H1 (cell line): Measurements from ENCODE around the gene TOM1. TPM values are rescaled to one million over a fixed set of nuclear protein-coding genes. Genes with fewer than 3 reads are reported as not detected.

Experiments used
- CTCF ChIA-PET: fragments of 300-600 bp; sonication (Branson Sonifier 250); formaldehyde crosslinking; loops from one replicate; lab custom pipeline; 2021; ENCODE audit not compliant: partially characterized antibody; lab: Charles Lee
- POLR2A ChIA-PET: fragments of 300-600 bp; sonication (Branson Sonifier 250); formaldehyde crosslinking; loops from one replicate; lab custom pipeline; 2021; ENCODE audit warnings: inconsistent platforms; ENCODE audit not compliant: partially characterized antibody; lab: Charles Lee
- DNase-seq, 2 experiments: peaks; one replicate each; pipeline versions ENCODE4 v3.0.0 to v3.0.0-alpha.2; 2010 to 2022; ENCODE audit warnings: low spot score in 2 of 2, low read depth in 1 of 2, mixed read lengths in 1 of 2
- FAIRE-seq: peaks from 2 replicates; lab custom pipeline; 2011; peaks lifted over from hg19 to GRCh38; lab: Jason Lieb, UNC
- H2AFZ ChIP-seq: 2 replicates; pipeline ENCODE4 v1.8.1; 2012; ENCODE audit warnings: low read length, inconsistent platforms
- H2AK5ac ChIP-seq: 2 replicates; pipeline ENCODE4 v1.6.1; 2013; ENCODE audit warnings: low read depth, low read length
- H2BK120ac ChIP-seq: replicated peaks from 2 replicates; pipeline ENCODE3; 2013; ENCODE audit warnings: low read depth, low read length, inconsistent platforms
- H2BK12ac ChIP-seq: 2 replicates; pipeline ENCODE4 v1.6.1; 2013; ENCODE audit warnings: low read depth, low read length
- H2BK15ac ChIP-seq: 2 replicates; pipeline ENCODE4 v1.6.1; 2013; ENCODE audit warnings: low read length
- H2BK20ac ChIP-seq: 2 replicates; pipeline ENCODE4 v1.6.1; 2013; ENCODE audit warnings: low read length
- H2BK5ac ChIP-seq: 2 replicates; pipeline ENCODE4 v1.6.1; 2013; ENCODE audit warnings: low read depth, low read length
- H3K14ac ChIP-seq: 2 replicates; pipeline ENCODE4 v1.6.1; 2013; ENCODE audit warnings: inconsistent platforms; ENCODE audit not compliant: insufficient read length
- H3K18ac ChIP-seq: 2 replicates; pipeline ENCODE4 v1.6.1; 2013; ENCODE audit warnings: low read length; ENCODE audit errors: extremely low read depth
- H3K23ac ChIP-seq: 2 replicates; pipeline ENCODE4 v1.6.1; 2013; ENCODE audit warnings: inconsistent platforms; ENCODE audit not compliant: insufficient read length
- H3K23me2 ChIP-seq: 2 replicates; pipeline ENCODE4 v1.6.1; 2013; ENCODE audit warnings: low read depth, low read length
- H3K27ac ChIP-seq: 2 replicates; pipeline ENCODE4 v1.6.1; 2011; ENCODE audit warnings: low read depth, low read length, inconsistent platforms
- H3K27me3 ChIP-seq, 4 experiments: replicated peaks in 1 of 4; 1 replicate in 1 of 4; 2 replicates in 3 of 4; pipeline versions ENCODE4 v1.6.1 to v1.8.1; 2011 to 2013; ENCODE audit warnings: low read length in 3 of 4, mild to moderate bottlenecking in 3 of 4, inconsistent platforms in 2 of 4, mixed read lengths in 2 of 4, moderate library complexity in 1 of 4; ENCODE audit not compliant: control insufficient read depth in 3 of 4, insufficient read depth in 3 of 4; ENCODE audit errors: extremely low read depth in 1 of 4
- H3K36me3 ChIP-seq, 4 experiments: 2 replicates each; pipeline versions ENCODE4 v1.6.1 to v1.8.1; 2011 to 2013; ENCODE audit warnings: mild to moderate bottlenecking in 4 of 4, low read length in 3 of 4, moderate library complexity in 2 of 4, control low read depth in 1 of 4, inconsistent platforms in 1 of 4; ENCODE audit not compliant: insufficient read depth in 4 of 4, control insufficient read depth in 2 of 4
- H3K4ac ChIP-seq: replicated peaks from 2 replicates; pipeline ENCODE3; 2013; ENCODE audit warnings: low read length, low read depth, mixed read lengths, inconsistent platforms; ENCODE audit not compliant: insufficient read length
- H3K4me1 ChIP-seq, 4 experiments: replicated peaks in 1 of 4; 1 replicate in 1 of 4; 2 replicates in 3 of 4; pipeline versions ENCODE4 v1.6.1 to v1.8.1; 2011 to 2013; ENCODE audit warnings: low read length in 3 of 4, inconsistent platforms in 2 of 4, mixed read lengths in 1 of 4; ENCODE audit not compliant: insufficient read depth in 4 of 4, control insufficient read depth in 3 of 4
- H3K4me2 ChIP-seq, 2 experiments: 2 replicates each; pipeline versions ENCODE4 v1.6.1 to v1.8.1; 2011 to 2013; ENCODE audit warnings: low read depth in 2 of 2, low read length in 2 of 2, control low read depth in 1 of 2, inconsistent platforms in 1 of 2, mild to moderate bottlenecking in 1 of 2; ENCODE audit not compliant: insufficient read depth in 1 of 2
- H3K4me3 ChIP-seq, 4 experiments: fragments of 200-600, 300-600 bp in 1 of 4; sonication (generic), shearing (Covaris generic), sonication (Bioruptor Twin) in 1 of 4; 2 replicates each; pipeline versions ENCODE4 v1.5.1 to v1.8.1; 2011 to 2016; ENCODE audit warnings: low read length in 4 of 4, low read depth in 3 of 4, control low read depth in 2 of 4, inconsistent platforms in 2 of 4, mild to moderate bottlenecking in 2 of 4, mixed read lengths in 1 of 4, moderate library complexity in 1 of 4; ENCODE audit not compliant: insufficient read depth in 2 of 4; ENCODE audit errors: extremely low read depth in 1 of 4
- H3K56ac ChIP-seq: replicated peaks from 2 replicates; pipeline ENCODE3; 2013; ENCODE audit warnings: low read depth, mild to moderate bottlenecking, mixed read lengths, low read length, inconsistent platforms; ENCODE audit not compliant: insufficient read length
- H3K79me1 ChIP-seq: 2 replicates; pipeline ENCODE4 v1.6.1; 2013; ENCODE audit warnings: low read depth, low read length, control low read depth
- H3K79me2 ChIP-seq, 2 experiments: 2 replicates each; pipeline versions ENCODE4 v1.6.1 to v1.8.1; 2012 to 2013; ENCODE audit warnings: low read length in 2 of 2, mild to moderate bottlenecking in 2 of 2, inconsistent platforms in 1 of 2; ENCODE audit not compliant: insufficient read depth in 2 of 2, control insufficient read depth in 1 of 2
- H3K9ac ChIP-seq, 4 experiments: replicated peaks in 1 of 4; 1 replicate in 1 of 4; 2 replicates in 3 of 4; pipeline versions ENCODE4 v1.6.1 to v1.8.1; 2011 to 2013; ENCODE audit warnings: low read depth in 3 of 4, low read length in 3 of 4, control low read depth in 2 of 4, mild to moderate bottlenecking in 2 of 4, moderate library complexity in 2 of 4, inconsistent platforms in 1 of 4; ENCODE audit errors: extremely low read depth in 1 of 4
- H3K9me3 ChIP-seq, 2 experiments: 2 replicates each; pipeline versions ENCODE4 v1.6.1 to v1.8.1; 2012 to 2013; ENCODE audit warnings: mild to moderate bottlenecking in 2 of 2, moderate library complexity in 2 of 2, control low read depth in 1 of 2, inconsistent platforms in 1 of 2, low read depth in 1 of 2, low read length in 1 of 2, mixed read lengths in 1 of 2; ENCODE audit not compliant: insufficient read depth in 2 of 2
- H4K20me1 ChIP-seq, 2 experiments: replicated peaks in 1 of 2; 2 replicates each; pipeline versions ENCODE3 to v1.8.1; 2011 to 2013; ENCODE audit warnings: inconsistent platforms in 2 of 2, low read length in 2 of 2, mild to moderate bottlenecking in 1 of 2; ENCODE audit not compliant: insufficient read depth in 2 of 2, control insufficient read depth in 1 of 2
- H4K5ac ChIP-seq: 2 replicates; pipeline ENCODE4 v1.6.1; 2013; ENCODE audit warnings: low read length, low read depth, mixed read lengths, inconsistent platforms; ENCODE audit not compliant: insufficient read length
- H4K8ac ChIP-seq: 2 replicates; pipeline ENCODE4 v1.8.0; 2013; ENCODE audit warnings: mild to moderate bottlenecking, moderate library complexity, low read length, inconsistent platforms; ENCODE audit not compliant: insufficient read depth; ENCODE audit errors: extremely low read depth
- H4K91ac ChIP-seq: replicated peaks from 2 replicates; pipeline ENCODE3; 2013; ENCODE audit warnings: low read length, mixed read lengths, inconsistent platforms; ENCODE audit not compliant: insufficient read length
- BACH1 ChIP-seq: IDR thresholded peaks from 2 replicates; pipeline ENCODE4 v1.6.1; 2012; ENCODE audit warnings: low read length, improper control_type of control experiment
- CBX8 ChIP-seq: fragments of 300-800, 300-1000 bp; sonication (generic); IDR thresholded peaks from 2 replicates; pipeline ENCODE4 v1.7.1; 2016; ENCODE audit warnings: low read depth, low read length, borderline replicate concordance
- CEBPB ChIP-seq: IDR thresholded peaks from 2 replicates; pipeline ENCODE4 v1.6.1; 2012; ENCODE audit warnings: low read depth, low read length
- EZH2 ChIP-seq: fragments of 200-600 bp; sonication (generic); IDR thresholded peaks from 2 replicates; pipeline ENCODE4 v1.7.1; 2012; ENCODE audit warnings: low read depth, mild to moderate bottlenecking, moderate library complexity, low read length, inconsistent platforms; ENCODE audit not compliant: severe bottlenecking
- GABPA ChIP-seq: IDR thresholded peaks from 2 replicates; pipeline ENCODE4 v1.6.1; 2011; ENCODE audit warnings: mild to moderate bottlenecking, low read length, moderate library complexity, borderline replicate concordance; ENCODE audit not compliant: insufficient read depth
- HDAC2 ChIP-seq, 2 experiments: fragments of 300-600 bp in 1 of 2; sonication (generic) in 1 of 2; IDR thresholded peaks; 2 replicates each; pipeline ENCODE4 v1.6.1; 2011 to 2012; ENCODE audit warnings: low read depth in 2 of 2, low read length in 2 of 2, mild to moderate bottlenecking in 2 of 2, moderate library complexity in 2 of 2, borderline replicate concordance in 1 of 2, inconsistent platforms in 1 of 2
- HDAC6 ChIP-seq: IDR thresholded peaks from one replicate; pipeline ENCODE4 v1.7.1; 2012; ENCODE audit warnings: low read depth, mild to moderate bottlenecking, inconsistent platforms, low read length, moderate library complexity
- JUN ChIP-seq: IDR thresholded peaks from 2 replicates; pipeline ENCODE4 v1.6.1; 2011; ENCODE audit warnings: low read depth, mild to moderate bottlenecking, improper control_type of control experiment, low read length
- KDM1A ChIP-seq: fragments of 200-600, 300-600 bp; sonication (generic); IDR thresholded peaks from 2 replicates; pipeline ENCODE4 v1.7.1; 2016; ENCODE audit warnings: mild to moderate bottlenecking, low read length, borderline replicate concordance
- MAFK ChIP-seq: IDR thresholded peaks from 2 replicates; pipeline ENCODE4 v1.6.1; 2012; ENCODE audit warnings: low read depth, mild to moderate bottlenecking, improper control_type of control experiment, low read length
- NRF1 ChIP-seq: IDR thresholded peaks from 2 replicates; pipeline ENCODE4 v1.6.1; 2011; ENCODE audit warnings: mild to moderate bottlenecking, low read depth, low read length, improper control_type of control experiment
- POU5F1 ChIP-seq: IDR thresholded peaks from 2 replicates; pipeline ENCODE4 v1.6.1; 2011; ENCODE audit warnings: low read depth, mild to moderate bottlenecking, low read length, moderate library complexity
- RNF2 ChIP-seq: fragments of 200-900, 300-1000 bp; sonication (generic); IDR thresholded peaks from 2 replicates; pipeline ENCODE4 v1.7.1; 2016; ENCODE audit warnings: borderline replicate concordance, low read depth, mild to moderate bottlenecking, antibody characterized with exemption, low read length; ENCODE audit not compliant: poor library complexity, severe bottlenecking; ENCODE audit errors: missing control alignments
- SP1 ChIP-seq: IDR thresholded peaks from 2 replicates; pipeline ENCODE4 v1.6.1; 2011; ENCODE audit warnings: low read depth, low read length
- WGBS, 2 experiments: shearing (Covaris generic) in 1 of 2; methylation state at CpG; one replicate each; pipeline versions ENCODE4 v1.1.6 to v1.1.7; 2013 to 2015; ENCODE audit warnings: low lambda C conversion rate in 2 of 2, mixed read lengths in 2 of 2, inconsistent platforms in 1 of 2, low coverage in 1 of 2, missing lambda C conversion rate in 1 of 2; ENCODE audit not compliant: insufficient replicate concordance in 2 of 2, insufficient coverage in 1 of 2, insufficient read length in 1 of 2; ENCODE audit errors: extremely low coverage in 1 of 2, missing lambda C conversion rate in 1 of 2; 5-methylcytosine and 5-hydroxymethylcytosine counted together
- polyA plus RNA-seq, 7 experiments: library from polyadenylated mRNA; depleted of rRNA in 3 of 7; stranded (reverse) in 5 of 7; unstranded in 2 of 7; fragments of >200 nt in 5 of 7; fragments of 200-250 nt in 2 of 7; gene quantifications; 1 replicate in 5 of 7; 2 replicates in 1 of 7; 4 replicates in 1 of 7; pipeline versions ENCODE4 v1.2.1 to v1.2.3, GENCODE V29; 2011 to 2013; ENCODE audit warnings: missing spikeins in 2 of 7, mixed read lengths in 2 of 7
- total RNA-seq: library from RNA; stranded (reverse); fragmentation: NEBNext Ultra II Directional; extraction: Animal tissue kit (Norgen Biotek cat#: 25700); gene quantifications from 2 replicates; pipeline ENCODE4 v1.2.1, GENCODE V29; 2021

Gene TOM1
- total and polyA plus RNA-seq, 2 of the 8 experiments (the other 6 are each of a cell fraction or from before 2014, with no cell fraction given) = 25.1 to 39.2 TPM

- POLR2A ChIA-PET = interaction anchor here (1.3 to 1.5 kb wide), 2 partner anchors 10 to 12 kb away, joined by 3 to 4 read pairs; no protein-coding TSS in a partner anchor
- peaks cover 6% of the 10 kb centered on the region; the same call in 1 of the 2 replicates for H3K79me1 ChIP-seq
- H3K56ac ChIP-seq = no peak overlapping the region
- no peak overlapping the region for H3K14ac ChIP-seq
- 95% methylated on average over 7 of the region's 7 CpGs; no CpG with 5 or more reads in 1 of the 2 experiments for WGBS, 2 experiments
- H2BK120ac ChIP-seq = no peak overlapping the region
- no peak overlapping the region for H2BK5ac ChIP-seq
- H3K4me2 ChIP-seq = no peak overlapping the region
- no peaks in the 10 kb centered on the region; a peak in 1 of 4 replicates for H3K9me3 ChIP-seq
- H4K5ac ChIP-seq = no peak overlapping the region
- no peak overlapping the region for H2AFZ ChIP-seq
- H3K4me1 ChIP-seq = no peaks in the 10 kb centered on the region
- peaks cover 0 to 23% of the 10 kb centered on the region in 2 experiments; a peak in 2 of 4 replicates for H3K79me2 ChIP-seq
- no peak overlapping the region for H2BK12ac ChIP-seq
- H3K9ac ChIP-seq = no peak overlapping the region
- no peak overlapping the region for H2AK5ac ChIP-seq
- CTCF ChIA-PET = interaction anchor here (1.3 kb wide), 1 partner anchor 33 kb away, joined by 5 read pairs; no protein-coding TSS in a partner anchor
- H2BK15ac ChIP-seq = no peak overlapping the region
- H4K20me1 ChIP-seq = peaks cover 3 to 9% of the 10 kb centered on the region in 2 experiments
- H3K27ac ChIP-seq = no peak overlapping the region
- FAIRE-seq (no peak), DNase-seq (no peak)
- no peak overlapping the region for H3K4ac ChIP-seq
- no peaks in the 10 kb centered on the region for H3K27me3 ChIP-seq
- H4K91ac ChIP-seq = no peak overlapping the region
- H3K23ac ChIP-seq = no peak overlapping the region
- no peaks in the 10 kb centered on the region for H3K23me2 ChIP-seq
- no peak overlapping the region for H4K8ac ChIP-seq
- H3K4me3 ChIP-seq = no peak overlapping the region
- H3K36me3 ChIP-seq = peaks cover 38 to 77% (median 68%) of the 10 kb centered on the region in 4 experiments
- no peak overlapping the region for H2BK20ac ChIP-seq
- no peak overlapping the region for H3K18ac ChIP-seq
- no peak for TF ChIP-seq JUN
- no peak for TF ChIP-seq GABPA
- no peak for TF ChIP-seq KDM1A
- TF ChIP-seq CEBPB = no peak
- no peak for TF ChIP-seq BACH1
- no peak for TF ChIP-seq MAFK
- TF ChIP-seq RNF2 = no peak
- no peak for TF ChIP-seq CBX8
- no peak for TF ChIP-seq EZH2
- TF ChIP-seq HDAC6 = no peak
- no peak for TF ChIP-seq SP1
- no peak for TF ChIP-seq HDAC2 (IDR thresholded peaks at IDR 0.05; ENCODE audit: borderline replicate concordance in 1 of 2, low read depth in 2 of 2, low read length in 2 of 2)
- TF ChIP-seq POU5F1 = no peak
- no peak for TF ChIP-seq NRF1
Measured at GRCh38 chr22:35264986-35265385, 34.7 kb upstream of the TOM1 start.
